ENCODE measurements around the gene HAO2.
"Not testable (repeated sequence)": the region's sequence is repeated elsewhere in the genome, so short reads cannot be mapped to it uniquely, and the experiment has no call there.

The HAO2 gene

DNA sequence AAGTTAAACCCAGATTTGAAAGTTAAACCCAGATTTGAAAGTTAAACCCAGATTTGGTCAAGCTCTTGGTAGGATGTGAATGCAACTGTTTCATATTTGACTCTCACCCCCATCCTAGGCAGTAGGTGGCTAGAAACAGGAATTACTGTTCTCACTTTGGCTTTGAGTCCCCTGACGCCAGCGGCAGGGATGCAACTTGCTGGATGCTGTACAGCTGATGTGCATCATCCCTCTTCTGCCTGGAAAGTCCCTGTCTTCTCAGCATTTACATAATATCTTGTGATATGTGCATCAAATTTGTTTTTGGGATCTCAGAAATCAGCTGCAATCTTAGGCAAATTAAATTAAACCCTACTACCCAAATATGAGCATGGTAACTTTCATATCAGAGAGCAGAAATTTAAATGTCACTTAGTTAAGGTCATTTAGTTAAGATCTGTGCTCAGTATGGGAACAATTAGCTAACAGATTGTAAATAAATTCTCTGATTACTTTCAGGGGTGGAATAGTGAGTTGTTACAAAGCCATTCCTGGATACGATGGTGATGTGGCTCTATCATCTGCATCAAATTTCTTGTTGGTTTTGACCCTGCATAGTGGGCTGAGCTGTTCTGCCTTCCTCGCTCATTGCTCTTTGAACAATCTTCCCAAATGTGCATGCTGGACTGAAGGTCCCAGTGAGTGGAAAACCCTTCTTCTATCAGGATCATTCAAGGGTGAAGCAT is 6.8 kb upstream of the HAO2 start:
- Mint-ChIP-seq H3K9me3 (no peaks in the 10 kb centered on the region), H3K27me3 (peaks cover 23% of the 10 kb centered on the region), H3K36me3 (ENCODE audit: low read depth) (no peaks in the 10 kb centered on the region), H3K27ac (no peak overlapping the region), H3K4me1 (ENCODE audit: low read depth) (no peaks in the 10 kb centered on the region), H3K4me3 (no peak overlapping the region)
- no peak for DNase-seq

GRCh38 chr1:119363162-119363561 is 5.4 kb upstream of the HAO2 start:
- H3K27me3 Mint-ChIP-seq, result peaks cover 24% of the 10 kb centered on the region
- no peak overlapping the region for H3K27ac Mint-ChIP-seq
- H3K4me3 Mint-ChIP-seq, result no peak overlapping the region
- H3K9me3 Mint-ChIP-seq, result no peaks in the 10 kb centered on the region
- no peaks in the 10 kb centered on the region for H3K36me3 Mint-ChIP-seq (ENCODE audit: low read depth)
- no peaks in the 10 kb centered on the region for H3K4me1 Mint-ChIP-seq (ENCODE audit: low read depth)
- DNase-seq, result no peak

DNA sequence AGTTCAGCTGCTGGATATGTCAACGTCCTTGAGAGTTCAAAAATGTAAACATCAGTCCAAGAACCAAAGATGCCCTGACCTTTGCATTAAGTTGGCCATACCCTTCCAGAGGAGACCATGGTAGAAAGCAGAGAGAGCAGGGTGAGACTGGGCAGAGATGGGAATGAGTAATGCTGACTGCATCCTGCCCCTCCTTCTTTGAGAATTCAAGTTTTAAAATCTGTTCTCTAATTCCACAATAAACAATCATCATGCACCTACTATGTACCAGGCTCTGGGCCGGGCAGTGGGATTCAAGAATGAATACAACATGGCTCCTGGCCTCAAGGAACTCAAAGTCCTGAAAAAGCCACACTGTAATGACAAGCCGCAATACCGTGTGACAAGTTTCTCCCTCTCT is 3.9 kb upstream of the HAO2 start:
- no peaks in the 10 kb centered on the region for H3K9me3 Mint-ChIP-seq
- DNase-seq, result no peak
- no peak overlapping the region for H3K4me3 Mint-ChIP-seq
- H3K4me1 Mint-ChIP-seq (ENCODE audit: low read depth), result no peaks in the 10 kb centered on the region
- H3K27ac Mint-ChIP-seq, result no peak overlapping the region
- peaks cover 31% of the 10 kb centered on the region for H3K27me3 Mint-ChIP-seq
- H3K36me3 Mint-ChIP-seq (ENCODE audit: low read depth), result no peaks in the 10 kb centered on the region

GRCh38 chr1:119366424-119366823 is 2.2 kb upstream of the HAO2 start:
- H3K4me1 Mint-ChIP-seq (ENCODE audit: low read depth), result no peaks in the 10 kb centered on the region
- no peaks in the 10 kb centered on the region for H3K36me3 Mint-ChIP-seq (ENCODE audit: low read depth)
- no peak overlapping the region for H3K27ac Mint-ChIP-seq
- no peaks in the 10 kb centered on the region for H3K9me3 Mint-ChIP-seq
- peaks cover 31% of the 10 kb centered on the region for H3K27me3 Mint-ChIP-seq
- H3K4me3 Mint-ChIP-seq, result no peak overlapping the region
- DNase-seq, result no peak

DNA sequence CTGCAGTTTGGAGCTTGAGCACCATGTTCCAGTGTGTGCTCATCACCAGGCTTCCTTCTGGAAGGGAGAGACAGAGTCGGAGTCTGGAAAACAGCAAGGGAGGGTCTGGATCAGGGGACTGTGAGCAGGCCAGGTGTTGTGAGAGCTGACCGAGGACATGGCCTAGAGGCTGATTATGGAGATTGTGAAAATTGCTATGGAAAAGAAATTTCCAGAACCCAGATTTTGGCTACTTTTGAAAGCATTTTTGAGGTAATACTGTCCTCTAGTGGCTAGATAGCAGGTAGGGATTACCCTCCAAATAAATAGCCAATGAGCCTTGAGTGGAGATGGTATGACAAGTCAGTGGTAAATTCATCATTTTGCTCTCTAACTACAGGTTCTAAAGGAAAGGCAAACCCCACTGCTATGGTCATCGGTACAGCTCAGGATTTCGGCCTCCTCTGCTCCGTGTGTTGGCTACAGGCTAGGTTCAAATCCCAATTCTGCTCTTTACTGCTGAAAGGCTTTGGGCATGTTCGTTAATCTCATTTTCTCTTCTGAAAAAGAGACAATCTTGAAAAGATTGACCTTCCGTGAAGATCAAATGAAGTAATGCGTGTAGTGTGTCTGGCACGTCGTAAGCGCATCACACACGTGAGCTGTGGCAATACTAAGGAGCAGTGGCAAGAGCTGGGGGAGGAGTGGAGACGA is 1.0 kb upstream of the HAO2 start:
- H3K27me3 Mint-ChIP-seq, result peaks cover 37% of the 10 kb centered on the region
- H3K4me3 Mint-ChIP-seq, result no peak overlapping the region
- H3K27ac Mint-ChIP-seq, result no peak overlapping the region
- no peaks in the 10 kb centered on the region for H3K36me3 Mint-ChIP-seq (ENCODE audit: low read depth)
- no peak for DNase-seq
- H3K4me1 Mint-ChIP-seq (ENCODE audit: low read depth), result no peaks in the 10 kb centered on the region
- no peaks in the 10 kb centered on the region for H3K9me3 Mint-ChIP-seq

GRCh38 chr1:119370748-119371147 is 2.2 kb downstream of the HAO2 start:
- DNase-seq, result no peak
- no peak overlapping the region for H3K27ac Mint-ChIP-seq
- no peak overlapping the region for H3K4me3 Mint-ChIP-seq
- H3K36me3 Mint-ChIP-seq (ENCODE audit: low read depth), result no peaks in the 10 kb centered on the region
- peaks cover 12% of the 10 kb centered on the region for H3K4me1 Mint-ChIP-seq (ENCODE audit: low read depth)
- H3K9me3 Mint-ChIP-seq, result no peaks in the 10 kb centered on the region
- H3K27me3 Mint-ChIP-seq, result peaks cover 30% of the 10 kb centered on the region

DNA sequence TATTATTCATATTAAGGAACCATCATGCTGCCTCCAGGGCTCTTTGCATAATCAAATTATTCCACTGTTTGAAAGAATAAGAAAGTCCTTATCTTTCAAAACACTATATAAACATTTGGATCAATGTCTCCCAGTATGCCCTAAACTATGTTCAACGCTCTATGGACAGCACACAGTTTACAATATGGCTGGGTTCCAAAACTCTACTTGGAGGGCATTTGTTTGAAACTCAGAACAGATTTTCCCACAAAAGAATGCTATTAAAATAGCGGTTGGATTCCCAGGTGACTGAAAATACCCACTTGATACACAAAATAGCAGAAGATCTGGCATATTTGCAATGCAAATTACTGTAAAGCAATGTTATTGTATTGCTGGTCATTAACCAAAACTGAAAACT is 3.2 kb downstream of the HAO2 start:
- no peak overlapping the region for H3K4me3 Mint-ChIP-seq
- peaks cover 12% of the 10 kb centered on the region for H3K4me1 Mint-ChIP-seq (ENCODE audit: low read depth)
- no peak overlapping the region for H3K27ac Mint-ChIP-seq
- H3K36me3 Mint-ChIP-seq (ENCODE audit: low read depth), result no peaks in the 10 kb centered on the region
- no peaks in the 10 kb centered on the region for H3K9me3 Mint-ChIP-seq
- no peak for DNase-seq
- peaks cover 26% of the 10 kb centered on the region for H3K27me3 Mint-ChIP-seq

- peaks cover 21% of the 10 kb centered on the region for H3K27me3 Mint-ChIP-seq
- H3K9me3 Mint-ChIP-seq, result no peaks in the 10 kb centered on the region
- H3K36me3 Mint-ChIP-seq (ENCODE audit: low read depth), result no peaks in the 10 kb centered on the region
- DNase-seq, result no peak
- peaks cover 12% of the 10 kb centered on the region for H3K4me1 Mint-ChIP-seq (ENCODE audit: low read depth)
- H3K27ac Mint-ChIP-seq, result no peak overlapping the region
- no peak overlapping the region for H3K4me3 Mint-ChIP-seq
Observed at GRCh38 chr1:119372503-119373086, 4.0 kb downstream of the HAO2 start.

- no peaks in the 10 kb centered on the region for H3K36me3 Mint-ChIP-seq (ENCODE audit: low read depth)
- no peak for DNase-seq
- no peak overlapping the region for H3K4me3 Mint-ChIP-seq
Observed at GRCh38 chr1:119373465-119373864, 4.9 kb downstream of the HAO2 start.

GRCh38 chr1:119374208-119374874 is 5.8 kb downstream of the HAO2 start:
- Mint-ChIP-seq H3K9me3 (peaks cover 7% of the 10 kb centered on the region), H3K4me1 (ENCODE audit: low read depth) (peaks cover 12% of the 10 kb centered on the region), H3K36me3 (ENCODE audit: low read depth) (no peaks in the 10 kb centered on the region), H3K27ac (no peak overlapping the region), H3K4me3 (no peak overlapping the region), H3K27me3 (peaks cover 7% of the 10 kb centered on the region)
- no peak for DNase-seq

More at GRCh38 chr1:119373465-119373864, 4.9 kb downstream of the HAO2 start:
- Mint-ChIP-seq H3K9me3 (peaks cover under 1% of the 10 kb centered on the region), H3K27ac (no peak overlapping the region), H3K4me1 (ENCODE audit: low read depth) (peaks cover 12% of the 10 kb centered on the region), H3K27me3 (peaks cover 15% of the 10 kb centered on the region)

- H3K27ac Mint-ChIP-seq, result no peak overlapping the region
- peaks cover 12% of the 10 kb centered on the region for H3K4me1 Mint-ChIP-seq (ENCODE audit: low read depth)
- no peak overlapping the region for H3K4me3 Mint-ChIP-seq
- peaks cover 7% of the 10 kb centered on the region for H3K9me3 Mint-ChIP-seq
- no peak for DNase-seq
- H3K36me3 Mint-ChIP-seq (ENCODE audit: low read depth), result no peaks in the 10 kb centered on the region
- H3K27me3 Mint-ChIP-seq, result peaks cover 13% of the 10 kb centered on the region
Observed at GRCh38 chr1:119375366-119375765, 6.8 kb downstream of the HAO2 start.

GRCh38 chr1:119376594-119376993 is 8.0 kb downstream of the HAO2 start:
- Mint-ChIP-seq H3K9me3 (peaks cover 7% of the 10 kb centered on the region), H3K27ac (no peak overlapping the region), H3K4me1 (ENCODE audit: low read depth) (peaks cover 12% of the 10 kb centered on the region), H3K27me3 (peaks cover 19% of the 10 kb centered on the region), H3K36me3 (ENCODE audit: low read depth) (no peaks in the 10 kb centered on the region), H3K4me3 (no peak overlapping the region)
- no peak for DNase-seq

DNA sequence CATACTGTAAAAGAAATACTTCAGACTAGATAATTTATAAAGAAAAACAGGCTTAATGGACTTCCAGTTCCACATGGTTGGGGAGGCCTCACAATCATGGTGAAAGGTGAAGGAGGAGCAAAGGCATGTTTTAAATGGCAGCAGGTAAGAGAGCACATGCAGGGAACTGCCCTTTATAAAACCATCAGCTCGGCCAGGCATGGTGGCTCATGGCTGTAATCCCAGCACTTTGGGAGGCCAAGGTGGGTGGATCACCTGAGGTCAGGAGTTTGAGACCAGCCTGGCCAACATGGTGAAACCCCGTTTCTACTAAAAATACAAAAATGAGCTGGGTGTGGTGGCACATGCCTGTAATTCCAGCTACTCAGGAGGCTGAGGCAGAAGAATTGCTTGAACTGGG is 9.0 kb downstream of the HAO2 start:
- not testable (repeated sequence) for H3K36me3 Mint-ChIP-seq (ENCODE audit: low read depth); H3K4me3 Mint-ChIP-seq; H3K27ac Mint-ChIP-seq; H3K9me3 Mint-ChIP-seq; DNase-seq
- peaks cover 14% of the 10 kb centered on the region for H3K27me3 Mint-ChIP-seq
- H3K4me1 Mint-ChIP-seq (ENCODE audit: low read depth), result peaks cover 12% of the 10 kb centered on the region

GRCh38 chr1:119379117-119379516 is 10.5 kb downstream of the HAO2 start:
- DNase-seq, result no peak

DNA sequence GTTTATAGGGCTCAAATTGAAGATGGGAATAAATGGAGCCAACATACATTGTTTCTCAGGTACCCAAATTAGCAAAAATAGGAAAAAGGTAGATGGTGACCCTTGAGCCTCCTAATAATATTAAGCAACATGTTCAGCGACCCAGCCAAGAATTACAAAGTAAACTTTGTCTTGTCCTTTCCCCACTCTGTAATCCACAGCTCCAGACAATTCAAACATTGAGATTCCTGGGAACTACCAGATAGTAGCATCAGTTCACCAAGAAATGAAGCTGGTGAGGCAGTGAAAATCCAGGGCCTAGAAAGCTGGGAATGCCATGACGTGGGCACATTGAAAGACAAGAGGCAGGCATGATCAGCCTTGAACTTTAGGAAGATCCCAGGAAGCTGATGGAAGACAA is 11.7 kb downstream of the HAO2 start:
- peaks cover 18% of the 10 kb centered on the region for H3K27me3 Mint-ChIP-seq
- no peaks in the 10 kb centered on the region for H3K4me1 Mint-ChIP-seq (ENCODE audit: low read depth)
- no peak for DNase-seq
- no peak overlapping the region for H3K4me3 Mint-ChIP-seq
- H3K27ac Mint-ChIP-seq, result no peak overlapping the region
- H3K9me3 Mint-ChIP-seq, result peaks cover 7% of the 10 kb centered on the region
- no peaks in the 10 kb centered on the region for H3K36me3 Mint-ChIP-seq (ENCODE audit: low read depth)

More at GRCh38 chr1:119379117-119379516, 10.5 kb downstream of the HAO2 start:
- Mint-ChIP-seq H3K4me1 (ENCODE audit: low read depth) (peaks cover 8% of the 10 kb centered on the region), H3K36me3 (ENCODE audit: low read depth) (no peaks in the 10 kb centered on the region), H3K9me3 (peaks cover 7% of the 10 kb centered on the region), H3K4me3 (no peak overlapping the region), H3K27me3 (peaks cover 18% of the 10 kb centered on the region), H3K27ac (no peak overlapping the region)
